Measurements from ENCODE around the gene CALCB. TPM values are rescaled to one million over a fixed set of nuclear protein-coding genes. Genes with fewer than 3 reads are reported as not detected.
"Not testable (repeated sequence)": the region's sequence is repeated elsewhere in the genome, so short reads cannot be mapped to it uniquely, and the experiment has no call there.

The CALCB gene
- 1 to 10 TPM in 1 of 10 donors, under 1 TPM in 3, not detected in 6; 0.10 to 2.7 (median 0.13) TPM for total RNA-seq
- under 1 TPM in 1 of 2 donors, not detected in 1; 0.36 TPM for polyA plus RNA-seq
- long read RNA-seq, donor 1: 0 reads
- long read RNA-seq, donor 2, partial matches to known transcripts: 0 of 2 reads
- long read RNA-seq, donor 2, other reads (novel, unspliced or antisense): 2 of 2 reads
- long read RNA-seq, donor 3: 0 reads

- peak in 6 of 8 donors; percentile 17 to 60 (median 44) for ATAC-seq
- no peak within 1 kb of the TSS for H3K27ac ChIP-seq
- H3K9me3 ChIP-seq: peaks cover 0 to 22% (median 3%) of the 10 kb centered on the region in 11 donors
- intact Hi-C loops (cut with DNase I): loop anchor here in 8 of 10 donors (2.0 to 10.0 kb wide), 6 partner anchors 99 to 539 kb away; partner anchors contain the start of gene CALCA (in 6 of the 8)
- peaks cover 0 to 59% (median 48%) of the 10 kb centered on the region in 7 donors for H3K27me3 ChIP-seq
- H3K4me3 ChIP-seq: peak within 1 kb of the TSS in 9 of 10 donors; percentile 9 to 46 (median 37)
- peaks cover 10 to 21% (median 14%) of the 10 kb centered on the region in 9 donors for H3K4me1 ChIP-seq
- WGBS, 2 donors: 2% methylated on average over 60 of the region's 60 CpGs
- no peaks in the 10 kb centered on the region for H3K36me3 ChIP-seq
- TF ChIP-seq CTCF (IDR thresholded peaks at IDR 0.05): no peak
- no peak for DNase-seq
Observed at GRCh38 chr11:15073361-15074205, at the start of gene CALCB. CALCB (plus strand) TSS chr11:15073593; CDS start chr11:15074719, 1,126 bp downstream.

- ATAC-seq (no peak), DNase-seq (no peak)
- no peak overlapping the region for H3K27ac ChIP-seq
- WGBS, 2 donors: 58 to 59% methylated on average over 3 of the region's 3 CpGs
- TF ChIP-seq CTCF (IDR thresholded peaks at IDR 0.05): no peak
- intact Hi-C loops (cut with DNase I): no loop called here
- no peak overlapping the region for H3K4me3 ChIP-seq
- no peaks in the 10 kb centered on the region for H3K36me3 ChIP-seq
- H3K27me3 ChIP-seq: peaks cover 0 to 11% (median 0%) of the 10 kb centered on the region in 7 donors
- peaks cover 0 to 2% (median 0%) of the 10 kb centered on the region in 11 donors for H3K9me3 ChIP-seq
- no peaks in the 10 kb centered on the region for H3K4me1 ChIP-seq
Observed at GRCh38 chr11:15027011-15027410, 46.4 kb upstream of the CALCB start.

- no peak for TF ChIP-seq CTCF (IDR thresholded peaks at IDR 0.05)
- Histone ChIP-seq H3K36me3 (no peaks in the 10 kb centered on the region), H3K27ac (no peak overlapping the region), H3K9me3 (no peaks in the 10 kb centered on the region), H3K4me3 (no peak overlapping the region), H3K27me3 (peaks cover 0 to 8% (median 3%) of the 10 kb centered on the region in 7 donors), H3K4me1 (no peaks in the 10 kb centered on the region)
- DNase-seq: no peak
- intact Hi-C loops (cut with DNase I): no loop called here
- ATAC-seq: no peak
- WGBS, 2 donors: 40 to 41% methylated on average over 2 of the region's 2 CpGs
Observed at GRCh38 chr11:15027956-15028355, 45.4 kb upstream of the CALCB start.

GRCh38 chr11:15028379-15028778, 45.0 kb upstream of the CALCB start:
- TF ChIP-seq CTCF (IDR thresholded peaks at IDR 0.05): no peak
- ATAC-seq (no peak), DNase-seq (no peak)
- Histone ChIP-seq H3K9me3 (no peaks in the 10 kb centered on the region), H3K4me1 (no peaks in the 10 kb centered on the region), H3K4me3 (no peak overlapping the region), H3K36me3 (no peaks in the 10 kb centered on the region), H3K27ac (no peak overlapping the region), H3K27me3 (peaks cover 0 to 8% (median 5%) of the 10 kb centered on the region in 7 donors)
- intact Hi-C loops (cut with DNase I): no loop called here

- WGBS, 2 donors: 68 to 76% methylated on average over 4 of the region's 4 CpGs
- H3K4me1 ChIP-seq; intact Hi-C loops (cut with DNase I); H3K9me3 ChIP-seq; H3K27ac ChIP-seq; DNase-seq; ATAC-seq; H3K36me3 ChIP-seq; H3K4me3 ChIP-seq: not testable (repeated sequence)
- H3K27me3 ChIP-seq: peaks cover 0 to 29% (median 19%) of the 10 kb centered on the region in 7 donors
Observed at GRCh38 chr11:15031945-15032344, 41.4 kb upstream of the CALCB start.

All from heart right ventricle (tissue), 16 donors.